Pulmonary artery endothelial cell (primary cell): ENCODE data around the gene RIMBP3B. TPM values are rescaled to one million over a fixed set of nuclear protein-coding genes. Genes with fewer than 3 reads are reported as not detected.
"Not testable (repeated sequence)": the region's sequence is repeated elsewhere in the genome, so short reads cannot be mapped to it uniquely, and the experiment has no call there.

Experiments used
- DNase-seq: peaks from one replicate; pipeline ENCODE4 v3.0.0-alpha.2; 2011; ENCODE audit warnings: low read depth, low spot score
- total RNA-seq: library from RNA; depleted of rRNA; stranded (reverse); fragments of >200 nt; gene quantifications from 2 replicates; pipeline ENCODE4 v1.2.3, GENCODE V29; 2014

RIMBP3B gene, protein sequence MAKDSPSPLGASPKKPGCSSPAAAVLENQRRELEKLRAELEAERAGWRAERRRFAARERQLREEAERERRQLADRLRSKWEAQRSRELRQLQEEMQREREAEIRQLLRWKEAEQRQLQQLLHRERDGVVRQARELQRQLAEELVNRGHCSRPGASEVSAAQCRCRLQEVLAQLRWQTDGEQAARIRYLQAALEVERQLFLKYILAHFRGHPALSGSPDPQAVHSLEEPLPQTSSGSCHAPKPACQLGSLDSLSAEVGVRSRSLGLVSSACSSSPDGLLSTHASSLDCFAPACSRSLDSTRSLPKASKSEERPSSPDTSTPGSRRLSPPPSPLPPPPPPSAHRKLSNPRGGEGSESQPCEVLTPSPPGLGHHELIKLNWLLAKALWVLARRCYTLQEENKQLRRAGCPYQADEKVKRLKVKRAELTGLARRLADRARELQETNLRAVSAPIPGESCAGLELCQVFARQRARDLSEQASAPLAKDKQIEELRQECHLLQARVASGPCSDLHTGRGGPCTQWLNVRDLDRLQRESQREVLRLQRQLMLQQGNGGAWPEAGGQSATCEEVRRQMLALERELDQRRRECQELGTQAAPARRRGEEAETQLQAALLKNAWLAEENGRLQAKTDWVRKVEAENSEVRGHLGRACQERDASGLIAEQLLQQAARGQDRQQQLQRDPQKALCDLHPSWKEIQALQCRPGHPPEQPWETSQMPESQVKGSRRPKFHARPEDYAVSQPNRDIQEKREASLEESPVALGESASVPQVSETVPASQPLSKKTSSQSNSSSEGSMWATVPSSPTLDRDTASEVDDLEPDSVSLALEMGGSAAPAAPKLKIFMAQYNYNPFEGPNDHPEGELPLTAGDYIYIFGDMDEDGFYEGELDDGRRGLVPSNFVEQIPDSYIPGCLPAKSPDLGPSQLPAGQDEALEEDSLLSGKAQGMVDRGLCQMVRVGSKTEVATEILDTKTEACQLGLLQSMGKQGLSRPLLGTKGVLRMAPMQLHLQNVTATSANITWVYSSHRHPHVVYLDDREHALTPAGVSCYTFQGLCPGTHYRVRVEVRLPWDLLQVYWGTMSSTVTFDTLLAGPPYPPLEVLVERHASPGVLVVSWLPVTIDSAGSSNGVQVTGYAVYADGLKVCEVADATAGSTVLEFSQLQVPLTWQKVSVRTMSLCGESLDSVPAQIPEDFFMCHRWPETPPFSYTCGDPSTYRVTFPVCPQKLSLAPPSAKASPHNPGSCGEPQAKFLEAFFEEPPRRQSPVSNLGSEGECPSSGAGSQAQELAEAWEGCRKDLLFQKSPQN (N-terminal part only)
- total RNA-seq: under 0.01 and 0.04 TPM in 2 replicates

DNA sequence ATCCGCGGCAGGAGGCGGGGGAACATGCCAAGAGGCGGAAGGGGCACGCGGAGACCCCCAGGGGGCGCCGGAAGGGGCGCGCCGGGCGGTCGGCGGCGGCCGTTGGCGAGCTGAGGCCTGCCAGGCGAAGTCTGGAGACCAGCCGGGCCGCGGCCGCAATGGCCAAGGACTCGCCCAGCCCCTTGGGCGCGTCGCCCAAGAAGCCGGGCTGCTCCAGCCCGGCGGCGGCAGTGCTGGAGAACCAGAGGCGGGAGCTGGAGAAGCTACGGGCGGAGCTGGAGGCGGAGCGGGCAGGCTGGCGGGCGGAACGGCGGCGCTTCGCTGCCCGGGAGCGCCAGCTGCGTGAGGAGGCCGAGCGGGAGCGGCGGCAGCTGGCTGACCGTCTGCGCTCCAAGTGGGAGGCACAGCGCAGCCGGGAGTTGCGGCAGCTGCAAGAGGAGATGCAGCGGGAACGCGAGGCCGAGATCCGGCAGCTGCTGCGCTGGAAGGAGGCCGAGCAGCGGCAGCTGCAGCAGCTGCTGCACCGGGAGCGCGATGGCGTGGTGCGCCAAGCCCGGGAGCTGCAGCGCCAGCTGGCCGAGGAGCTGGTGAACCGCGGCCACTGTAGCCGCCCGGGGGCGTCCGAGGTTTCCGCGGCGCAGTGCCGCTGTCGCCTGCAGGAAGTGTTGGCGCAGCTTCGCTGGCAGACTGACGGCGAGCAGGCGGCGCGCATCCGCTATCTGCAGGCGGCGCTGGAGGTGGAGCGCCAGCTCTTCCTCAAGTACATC lies at the start of gene RIMBP3B:
Gene RIMBP3B (plus strand): TSS at position 51 of the 767 bp plus-strand sequence. CDS start 108 bp downstream, at position 159.
- DNase-seq: not testable (repeated sequence)

GRCh38 chr22:21357527-21357926 lies 26.0 kb upstream of the RIMBP3B start:
- not testable (repeated sequence) for DNase-seq

GRCh38 chr22:21360525-21360924 lies 23.0 kb upstream of the RIMBP3B start:
- not testable (repeated sequence) for DNase-seq

- not testable (repeated sequence) for DNase-seq
These were observed 21.1 kb upstream of the RIMBP3B start for GRCh38 chr22:21362473-21362872.

DNA sequence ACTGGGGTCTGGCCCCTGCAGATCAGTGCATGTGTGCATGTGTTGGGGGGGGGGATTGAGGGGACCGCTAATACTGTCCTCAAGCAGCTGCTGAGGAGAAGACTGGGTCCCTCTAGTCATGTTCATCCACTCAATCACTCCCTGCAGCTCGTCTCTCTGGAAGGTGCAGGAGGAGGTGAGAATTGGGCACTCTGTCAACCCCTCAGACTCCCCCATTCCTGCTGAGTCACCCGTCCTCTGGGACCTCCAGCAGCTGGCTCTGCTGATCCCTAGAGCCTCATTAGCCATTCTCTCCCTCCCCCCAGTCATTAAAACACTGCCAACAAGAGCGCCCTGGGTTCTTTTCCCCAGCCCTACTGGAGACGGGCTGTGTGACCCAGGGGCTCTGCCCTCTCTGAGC lies 20.5 kb upstream of the RIMBP3B start:
- DNase-seq: not testable (repeated sequence)

GRCh38 chr22:21363803-21364202 lies 19.7 kb upstream of the RIMBP3B start:
- DNase-seq: not testable (repeated sequence)

GRCh38 chr22:21364362-21364761 lies 19.2 kb upstream of the RIMBP3B start:
- not testable (repeated sequence) for DNase-seq

DNA sequence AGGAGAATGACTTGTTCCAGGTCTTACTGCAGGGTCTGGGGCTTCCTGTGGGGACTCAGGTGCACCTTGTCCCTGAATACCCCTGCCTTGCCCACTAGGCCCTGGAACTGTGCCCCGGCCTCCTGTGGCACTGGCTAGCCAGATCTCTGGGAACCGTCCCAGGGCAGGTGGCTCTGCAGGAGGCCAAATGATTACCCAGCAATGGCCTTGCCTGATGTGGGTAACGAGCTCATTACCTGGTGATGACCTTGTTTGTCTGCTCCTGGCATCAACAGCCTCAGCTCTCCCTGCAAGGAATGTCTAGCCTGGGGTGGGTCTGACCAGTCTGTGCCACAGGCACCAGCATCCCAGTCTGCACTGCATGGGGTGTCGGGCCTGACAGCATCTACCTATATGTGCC lies 18.2 kb upstream of the RIMBP3B start:
- not testable (repeated sequence) for DNase-seq

- DNase-seq: not testable (repeated sequence)
These were observed 14.8 kb upstream of the RIMBP3B start for GRCh38 chr22:21368603-21369310.

DNA sequence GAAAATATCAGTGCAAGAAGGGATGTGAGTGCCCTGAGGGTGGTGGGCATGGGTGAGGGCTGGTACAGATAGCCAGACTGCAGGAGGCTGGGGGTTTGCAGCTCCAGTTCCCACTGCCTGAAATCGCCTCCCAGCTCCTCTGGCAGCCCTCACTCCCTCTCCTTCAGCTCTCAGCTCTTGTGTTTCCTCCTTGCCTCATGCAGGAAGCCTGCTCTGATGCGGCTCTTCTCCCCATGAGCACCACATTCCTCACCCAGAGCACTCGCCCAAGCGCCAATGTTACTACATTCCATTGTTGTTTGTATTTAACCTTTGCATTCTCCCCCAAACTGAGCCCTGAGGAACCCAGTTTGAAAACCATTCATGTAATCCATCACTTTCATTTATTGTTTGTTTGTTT lies 7.7 kb upstream of the RIMBP3B start:
- DNase-seq: not testable (repeated sequence)

GRCh38 chr22:21384468-21385357 lies 1.2 kb downstream of the RIMBP3B start:
- not testable (repeated sequence) for DNase-seq

GRCh38 chr22:21389480-21389879 lies 5.9 kb downstream of the RIMBP3B start:
- DNase-seq: not testable (repeated sequence)

GRCh38 chr22:21390013-21390412 lies 6.5 kb downstream of the RIMBP3B start:
- DNase-seq: not testable (repeated sequence)

- DNase-seq: not testable (repeated sequence)
These were observed 11.1 kb downstream of the RIMBP3B start for GRCh38 chr22:21394613-21395012.

DNA sequence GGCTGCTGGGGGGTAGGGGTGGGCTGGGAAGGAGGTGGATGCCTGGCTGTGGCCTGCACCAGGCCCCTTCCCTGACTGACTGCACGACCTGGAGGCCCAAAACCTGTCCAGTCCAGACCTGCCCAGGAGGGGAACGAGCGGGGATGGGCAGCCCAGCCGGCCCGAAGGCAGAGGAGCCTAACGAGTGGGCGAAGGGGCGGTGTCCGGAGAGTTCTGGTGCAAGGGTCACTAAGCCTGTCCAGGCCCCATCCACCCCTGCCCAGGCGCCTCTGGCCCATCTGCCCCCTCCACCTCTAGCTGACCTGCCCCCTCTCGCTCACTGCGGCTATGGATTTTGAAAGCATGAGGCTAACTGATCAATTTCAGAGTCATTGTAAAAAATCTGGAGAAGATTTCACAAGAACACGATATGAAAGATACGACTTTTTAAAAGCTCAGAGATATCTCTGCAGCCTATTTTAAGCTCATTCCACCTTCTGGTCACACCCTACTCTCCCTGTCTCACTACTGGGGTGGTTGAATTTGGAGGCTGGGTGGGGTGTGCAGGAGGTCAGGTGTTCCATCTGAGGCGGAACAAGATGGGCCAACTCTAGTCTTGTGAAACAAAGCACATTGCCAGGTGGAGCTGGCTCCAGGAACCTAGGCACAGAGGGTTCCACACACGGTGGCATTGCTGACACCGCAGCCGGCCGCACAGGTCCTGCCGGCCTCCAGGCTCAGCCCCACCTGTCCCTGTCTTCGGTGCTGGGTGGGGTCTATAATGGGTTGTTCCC lies 17.8 kb downstream of the RIMBP3B start:
- not testable (repeated sequence) for DNase-seq

DNA sequence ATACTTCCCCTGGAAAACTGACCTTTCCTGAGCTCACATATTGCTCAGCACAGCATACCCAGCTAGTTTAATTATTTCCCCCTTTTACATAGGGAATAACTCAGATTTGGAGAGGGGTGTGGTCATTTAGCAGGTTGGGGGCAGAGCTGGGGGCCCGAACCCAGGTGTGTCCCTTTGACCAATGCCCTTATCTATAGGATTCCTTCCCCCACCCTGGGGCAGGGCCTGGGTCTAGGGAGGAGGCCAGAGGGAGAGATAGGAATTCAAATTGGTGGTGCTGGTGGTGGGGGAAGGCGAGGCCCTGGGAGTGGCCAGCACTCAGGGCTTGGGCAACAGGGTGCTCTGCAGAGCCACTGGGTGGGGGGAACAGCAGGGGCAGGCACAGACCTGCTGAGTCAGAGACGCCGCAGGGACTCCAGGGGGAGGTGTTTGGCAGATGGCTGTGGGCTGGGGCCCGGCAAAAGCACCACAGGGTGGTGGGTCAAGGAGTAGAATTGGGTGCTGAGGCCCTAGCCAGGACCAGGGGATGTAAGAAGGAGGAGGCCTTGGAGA lies 19.3 kb downstream of the RIMBP3B start:
- DNase-seq: not testable (repeated sequence)

DNA sequence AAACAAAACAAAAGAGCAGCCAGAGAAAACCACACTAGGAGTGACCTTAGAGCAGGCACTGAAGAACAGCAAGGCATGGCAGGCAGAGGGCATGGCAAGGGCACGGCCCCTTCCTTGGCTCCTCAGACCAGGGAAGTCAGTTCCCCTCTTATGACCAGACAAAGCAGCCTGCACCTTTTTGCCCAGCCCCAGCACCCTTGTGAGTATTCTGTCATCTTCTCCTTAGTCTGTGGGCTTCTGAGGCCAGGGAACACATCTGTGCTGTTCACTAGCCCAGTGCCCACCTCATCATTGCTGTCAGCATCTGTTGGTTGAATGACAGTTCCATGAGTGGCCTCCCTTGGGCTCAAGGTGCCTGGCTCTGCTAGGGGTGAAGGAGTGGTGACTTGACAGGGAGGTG lies 23.6 kb downstream of the RIMBP3B start:
- DNase-seq: not testable (repeated sequence)

DNA sequence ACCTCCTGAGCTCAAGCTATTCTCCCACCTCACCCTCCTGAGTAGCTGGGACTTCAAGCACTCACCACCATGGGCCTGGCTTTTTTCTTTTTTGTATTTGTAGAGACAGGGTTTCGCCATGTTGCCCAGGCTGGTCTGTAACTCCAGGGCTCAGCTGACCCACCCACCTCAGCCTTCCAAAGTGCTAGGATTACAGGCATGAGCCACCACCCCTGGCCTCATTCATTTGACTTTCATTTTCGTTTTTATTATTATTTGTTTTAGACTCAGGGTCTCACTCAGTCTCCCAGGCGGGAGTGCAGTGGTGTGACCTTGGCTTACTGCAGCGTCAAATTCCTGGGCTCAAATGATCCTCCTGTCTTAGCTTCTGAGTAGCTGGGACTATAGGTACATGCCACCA lies 24.2 kb downstream of the RIMBP3B start:
- not testable (repeated sequence) for DNase-seq
